SH-SY5Y (cell line): ENCODE data around the gene UBR4.
A peak's percentile ranks its signal among the peaks of the same experiment; 100 is the strongest.

Experiments used
- GATA2 ChIP-seq: IDR thresholded peaks from 2 replicates; pipeline ENCODE4 v1.6.1; 2011; ENCODE audit warnings: mild to moderate bottlenecking, low read depth, low read length
- GATA3 ChIP-seq: IDR thresholded peaks from 2 replicates; pipeline ENCODE4 v1.6.1; 2011; ENCODE audit warnings: low read depth, mild to moderate bottlenecking, low read length, moderate library complexity

DNA sequence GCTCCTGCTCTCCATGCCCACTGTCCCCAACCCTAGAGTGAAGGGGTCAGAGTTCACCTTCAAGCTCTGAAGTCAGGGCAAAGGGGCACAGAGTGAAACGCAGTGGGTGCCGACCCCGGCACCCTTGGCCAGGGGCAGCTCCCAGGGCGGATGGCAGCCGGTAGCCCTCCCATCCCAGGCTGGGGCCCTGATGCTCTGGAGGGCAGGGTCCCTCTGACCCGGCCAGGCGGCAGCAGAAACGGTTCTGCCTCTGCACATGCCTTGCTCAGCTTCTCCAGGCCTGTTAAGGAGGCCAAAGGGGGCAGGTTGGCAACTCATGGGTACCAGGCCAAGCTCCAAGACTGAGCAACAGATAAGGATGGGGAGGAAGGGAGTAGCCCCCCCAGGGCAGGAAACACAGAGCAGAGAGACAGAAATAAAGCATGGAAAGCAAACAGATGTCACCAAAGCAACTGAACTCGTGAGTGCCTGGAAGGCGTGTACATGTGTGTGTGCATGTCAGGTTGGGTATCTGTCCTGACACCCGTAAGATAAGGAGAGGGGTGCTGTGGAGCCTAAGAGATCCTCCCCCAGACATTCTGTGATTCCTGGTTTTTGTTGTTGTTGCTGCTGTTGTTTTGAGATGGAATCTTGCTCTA lies 141.3 kb downstream of the UBR4 start:
- no peak for TF ChIP-seq GATA3
- TF ChIP-seq GATA2, result peak; percentile 86
